SK-N-SH (cell line): Measurements from ENCODE around the gene PIK3IP1. TPM values are rescaled to one million over a fixed set of nuclear protein-coding genes. Genes with fewer than 3 reads are reported as not detected.
A peak's percentile ranks its signal among the peaks of the same experiment; 100 is the strongest.

Experiments used
- CTCF ChIA-PET: fragments of 300-600, 350-600 bp; formaldehyde crosslinking; extraction: SDS; loops from one replicate; lab custom pipeline; 2021; lab: Yijun Ruan, JAX
- POLR2A ChIA-PET: fragments of 350-600 bp; sonication (Branson Sonifier 250); formaldehyde crosslinking; extraction: SDS; loops from one replicate; lab custom pipeline; 2020; ENCODE audit warnings: antibody characterized with exemption, inconsistent platforms; lab: Yijun Ruan, JAX
- DNase-seq: peaks from one replicate; pipeline ENCODE4 v3.0.0; 2012
- H2AFZ ChIP-seq: fragments of 200-600 bp; sonication (generic); 2 replicates; pipeline ENCODE4 v1.8.1; 2016; ENCODE audit warnings: antibody characterized with exemption, mild to moderate bottlenecking, low read depth
- H3F3A ChIP-seq: fragments of 200-600 bp; sonication (generic); replicated peaks from 2 replicates; pipeline ENCODE3; 2016; ENCODE audit warnings: antibody characterized with exemption, mild to moderate bottlenecking; ENCODE audit not compliant: insufficient read depth
- H3K27ac ChIP-seq, 2 experiments: fragments of 200-500 bp in 1 of 2; fragments of 200-600 bp in 1 of 2; sonication (Bioruptor generic) in 1 of 2; sonication (generic), shearing (Covaris generic) in 1 of 2; 2 replicates each; pipeline versions ENCODE4 v1.5.1 to v1.6.1; 2014 to 2016; ENCODE audit warnings: low read depth in 2 of 2, inconsistent platforms in 1 of 2, low read length in 1 of 2, mild to moderate bottlenecking in 1 of 2, mixed read lengths in 1 of 2
- H3K27me3 ChIP-seq: fragments of 200-600 bp; sonication (generic), shearing (Covaris generic); 2 replicates; pipeline ENCODE4 v1.6.1; 2016; ENCODE audit warnings: mixed run types; ENCODE audit not compliant: insufficient read depth
- H3K36me3 ChIP-seq, 2 experiments: fragments of 200-500 bp in 1 of 2; fragments of 200-600 bp in 1 of 2; sonication (Bioruptor generic) in 1 of 2; sonication (generic) in 1 of 2; replicated peaks in 1 of 2; 2 replicates each; pipeline versions ENCODE3 to v1.5.1; 2014 to 2016; ENCODE audit warnings: low read length in 1 of 2, mild to moderate bottlenecking in 1 of 2; ENCODE audit not compliant: insufficient read depth in 2 of 2, control insufficient read depth in 1 of 2
- H3K4me1 ChIP-seq, 2 experiments: fragments of 200-500 bp in 1 of 2; fragments of 200-600 bp in 1 of 2; sonication (Bioruptor generic) in 1 of 2; sonication (generic), shearing (Covaris generic) in 1 of 2; 2 replicates each; pipeline versions ENCODE4 v1.5.1 to v1.6.1; 2014 to 2016; ENCODE audit warnings: low read depth in 1 of 2, low read length in 1 of 2, mixed run types in 1 of 2; ENCODE audit not compliant: insufficient read depth in 2 of 2, control insufficient read depth in 1 of 2
- H3K4me2 ChIP-seq: fragments of 200-600 bp; sonication (generic), shearing (Covaris generic); 2 replicates; pipeline ENCODE4 v1.6.1; 2017; ENCODE audit warnings: mixed run types
- H3K4me3 ChIP-seq, 2 experiments: fragments of 200-500 bp in 1 of 2; fragments of 200-600 bp in 1 of 2; sonication (Bioruptor generic) in 1 of 2; sonication (generic), shearing (Covaris generic) in 1 of 2; 2 replicates each; pipeline versions ENCODE4 v1.5.1 to v1.8.1; 2014 to 2016; ENCODE audit warnings: low read depth in 2 of 2, inconsistent platforms in 1 of 2, low read length in 1 of 2, mild to moderate bottlenecking in 1 of 2, mixed read lengths in 1 of 2, moderate library complexity in 1 of 2
- H3K79me2 ChIP-seq: fragments of 200-600 bp; sonication (generic); 2 replicates; pipeline ENCODE4 v1.8.1; 2017; ENCODE audit warnings: mild to moderate bottlenecking; ENCODE audit not compliant: insufficient read depth
- H3K9ac ChIP-seq: fragments of 200-600 bp; sonication (generic); 2 replicates; pipeline ENCODE4 v1.6.1; 2017; ENCODE audit warnings: mixed run types
- H3K9me2 ChIP-seq: fragments of 200-600 bp; sonication (generic); 2 replicates; pipeline ENCODE4 v1.6.1; 2017; ENCODE audit warnings: mixed run types
- H3K9me3 ChIP-seq: fragments of 200-600 bp; sonication (generic); 2 replicates; pipeline ENCODE4 v1.6.1; 2017; ENCODE audit warnings: mixed run types, mild to moderate bottlenecking, moderate library complexity
- H4K20me1 ChIP-seq: fragments of 200-600 bp; sonication (generic); 2 replicates; pipeline ENCODE4 v1.6.1; 2017; ENCODE audit warnings: mild to moderate bottlenecking, mixed run types; ENCODE audit not compliant: insufficient read depth
- EP300 ChIP-seq, 2 experiments: IDR thresholded peaks; 2 replicates each; pipeline versions ENCODE4 v1.4.0 to v1.6.1; 2012; ENCODE audit warnings: borderline replicate concordance in 1 of 2, low read depth in 1 of 2, low read length in 1 of 2
- EZH2phosphoT487 ChIP-seq: fragments of 200-600 bp; sonication (generic); IDR thresholded peaks from 2 replicates; pipeline ENCODE4 v1.6.1; 2017; ENCODE audit warnings: low read depth, mixed run types, mild to moderate bottlenecking, antibody characterized with exemption, moderate library complexity, borderline replicate concordance
- FOSL2 ChIP-seq: IDR thresholded peaks from 2 replicates; pipeline ENCODE4 v1.4.0; 2012; ENCODE audit warnings: low read depth, mild to moderate bottlenecking, moderate library complexity, borderline replicate concordance
- NFIC ChIP-seq: IDR thresholded peaks from 2 replicates; pipeline ENCODE4 v1.4.0; 2012; ENCODE audit warnings: borderline replicate concordance
- RAD21 ChIP-seq: IDR thresholded peaks from 2 replicates; pipeline ENCODE4 v1.6.1; 2012; ENCODE audit warnings: mild to moderate bottlenecking, low read length
- SIN3A ChIP-seq: IDR thresholded peaks from 2 replicates; pipeline ENCODE4 v1.6.1; 2012; ENCODE audit warnings: low read depth, mild to moderate bottlenecking, low read length, moderate library complexity, borderline replicate concordance
- SMC3 ChIP-seq: IDR thresholded peaks from 2 replicates; pipeline ENCODE4 v1.6.1; 2012; ENCODE audit warnings: low read depth, low read length, improper control_type of control experiment
- TCF12 ChIP-seq: IDR thresholded peaks from 2 replicates; pipeline ENCODE4 v1.4.0; 2012
- TEAD4 ChIP-seq: IDR thresholded peaks from 2 replicates; pipeline ENCODE4 v1.4.0; 2012; ENCODE audit warnings: mild to moderate bottlenecking, borderline replicate concordance; ENCODE audit not compliant: insufficient read depth
- WGBS: methylation state at CpG from one replicate; pipeline ENCODE4 v1.1.6; 2017; ENCODE audit warnings: low lambda C conversion rate; 5-methylcytosine and 5-hydroxymethylcytosine counted together
- polyA plus RNA-seq, 3 experiments: library from polyadenylated mRNA; depleted of rRNA; stranded (reverse); fragments of >200 nt; gene quantifications; 2 replicates each; pipeline ENCODE4 v1.2.3, GENCODE V29; 2012
- TF ChIP-seq, protein P1 (sequence below): fragments of 200-600 bp; sonication (generic); IDR thresholded peaks from 2 replicates; pipeline ENCODE4 v1.6.1; 2017; ENCODE audit warnings: antibody characterized with exemption, mild to moderate bottlenecking, moderate library complexity

Gene PIK3IP1
- polyA plus RNA-seq, 1 of the 3 experiments (the other 2 are of a cell fraction), result 8.6 TPM

GRCh38 chr22:31272522-31273446 lies 19.5 kb downstream of the PIK3IP1 start:
- Histone ChIP-seq H3K9ac (no peak overlapping the region), H3K9me3 (no peaks in the 10 kb centered on the region), H3K4me1 (no peaks in the 10 kb centered on the region; a peak in 1 of 4 replicates), H3K4me2 (no peak overlapping the region), H3K36me3 (peaks cover 46 to 47% of the 10 kb centered on the region in 2 experiments), H4K20me1 (no peaks in the 10 kb centered on the region), H2AFZ (no peak overlapping the region), H3K27ac (peak overlapping the region; percentile 17 to 30; a peak in 3 of 4 replicates), H3K79me2 (no peaks in the 10 kb centered on the region), H3K27me3 (no peaks in the 10 kb centered on the region), H3K4me3 (no peak overlapping the region), H3K9me2 (no peaks in the 10 kb centered on the region), H3F3A (peaks cover 6% of the 10 kb centered on the region)
- peak; percentile 79 for DNase-seq
- POLR2A ChIA-PET, result no interaction called here
- TF ChIP-seq NFIC (no peak), RAD21 (peak; percentile 87), SMC3 (peak; percentile 80)
- TF ChIP-seq, protein P1, sequence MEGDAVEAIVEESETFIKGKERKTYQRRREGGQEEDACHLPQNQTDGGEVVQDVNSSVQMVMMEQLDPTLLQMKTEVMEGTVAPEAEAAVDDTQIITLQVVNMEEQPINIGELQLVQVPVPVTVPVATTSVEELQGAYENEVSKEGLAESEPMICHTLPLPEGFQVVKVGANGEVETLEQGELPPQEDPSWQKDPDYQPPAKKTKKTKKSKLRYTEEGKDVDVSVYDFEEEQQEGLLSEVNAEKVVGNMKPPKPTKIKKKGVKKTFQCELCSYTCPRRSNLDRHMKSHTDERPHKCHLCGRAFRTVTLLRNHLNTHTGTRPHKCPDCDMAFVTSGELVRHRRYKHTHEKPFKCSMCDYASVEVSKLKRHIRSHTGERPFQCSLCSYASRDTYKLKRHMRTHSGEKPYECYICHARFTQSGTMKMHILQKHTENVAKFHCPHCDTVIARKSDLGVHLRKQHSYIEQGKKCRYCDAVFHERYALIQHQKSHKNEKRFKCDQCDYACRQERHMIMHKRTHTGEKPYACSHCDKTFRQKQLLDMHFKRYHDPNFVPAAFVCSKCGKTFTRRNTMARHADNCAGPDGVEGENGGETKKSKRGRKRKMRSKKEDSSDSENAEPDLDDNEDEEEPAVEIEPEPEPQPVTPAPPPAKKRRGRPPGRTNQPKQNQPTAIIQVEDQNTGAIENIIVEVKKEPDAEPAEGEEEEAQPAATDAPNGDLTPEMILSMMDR, result peak; percentile 78
- CTCF ChIA-PET, result interaction anchor here (0.6 to 6.9 kb wide), 49 partner anchors 9 to 474 kb away, joined by 3 to 151 read pairs (median 5); partner anchors contain the start of genes LIMK2, PIK3IP1, RNF185 and SELENOM
- 81% methylated on average over 11 of the region's 15 CpGs for WGBS

GRCh38 chr22:31271485-31271884 lies 20.8 kb downstream of the PIK3IP1 start:
- Histone ChIP-seq H2AFZ (no peak overlapping the region), H3K27ac (no peak overlapping the region), H4K20me1 (no peaks in the 10 kb centered on the region), H3K36me3 (peaks cover 49 to 57% of the 10 kb centered on the region in 2 experiments), H3F3A (peaks cover 6% of the 10 kb centered on the region), H3K4me2 (no peak overlapping the region), H3K4me1 (no peaks in the 10 kb centered on the region; a peak in 1 of 4 replicates), H3K9ac (no peak overlapping the region), H3K79me2 (no peaks in the 10 kb centered on the region), H3K9me3 (no peaks in the 10 kb centered on the region), H3K27me3 (no peaks in the 10 kb centered on the region), H3K9me2 (no peaks in the 10 kb centered on the region), H3K4me3 (no peak overlapping the region)
- POLR2A ChIA-PET, result interaction anchor here (0.7 kb wide), 1 partner anchor 8 kb away, joined by 3 read pairs; no protein-coding TSS in a partner anchor
- CTCF ChIA-PET, result interaction anchor here (1.2 to 6.9 kb wide), 5 partner anchors 15 to 186 kb away, joined by 4 to 151 read pairs (median 64); partner anchors contain the start of gene LIMK2
- TF ChIP-seq TCF12 (no peak), EZH2phosphoT487 (no peak), SIN3A (no peak), TEAD4 (no peak), EP300 (IDR thresholded peaks at IDR 0.05; ENCODE audit: borderline replicate concordance in 1 of 2, low read depth in 1 of 2, low read length in 1 of 2) (no peak), FOSL2 (no peak)
- 88% methylated on average over 3 of the region's 3 CpGs for WGBS
- no peak for DNase-seq
